Natural killer cell (primary cell): ENCODE data around the gene EIF5AL1. TPM values are rescaled to one million over a fixed set of nuclear protein-coding genes. Genes with fewer than 3 reads are reported as not detected.

Experiments used
- ATAC-seq, 3 donors: fragments of 150-1000 bp in 2 of 3; fragments of 200-7000 bp in 1 of 3; cut with Tn5 transposase; 1 replicate in 1 of 3; 2 replicates in 2 of 3; pipeline ENCODE4 v1.10.0; 2021; ENCODE audit warnings: mild to moderate bottlenecking in 2 of 3, moderate library complexity in 2 of 3
- DNase-seq, 2 donors: peaks; one replicate each; pipeline versions ENCODE4 v3.0.0 to v3.0.0-alpha.2; 2013 to 2021; ENCODE audit warnings: mixed read lengths in 1 of 2
- H3K27ac ChIP-seq: one replicate; pipeline ENCODE4 v1.5.1; 2013; ENCODE audit warnings: mild to moderate bottlenecking, low read length
- H3K27me3 ChIP-seq: one replicate; pipeline ENCODE4 v1.6.1; 2013; ENCODE audit warnings: low read length; ENCODE audit not compliant: control insufficient read depth, insufficient read depth
- H3K36me3 ChIP-seq: one replicate; pipeline ENCODE4 v1.6.1; 2013; ENCODE audit warnings: low read length; ENCODE audit not compliant: control insufficient read depth, insufficient read depth
- H3K4me1 ChIP-seq: one replicate; pipeline ENCODE4 v1.6.1; 2013; ENCODE audit warnings: low read length; ENCODE audit not compliant: control insufficient read depth, insufficient read depth
- H3K4me3 ChIP-seq: one replicate; pipeline ENCODE4 v1.5.1; 2013; ENCODE audit warnings: low read length
- H3K9me3 ChIP-seq: one replicate; pipeline ENCODE4 v1.6.1; 2013; ENCODE audit warnings: low read length; ENCODE audit not compliant: control insufficient read depth, insufficient read depth
- H3K27ac Mint-ChIP-seq, 2 donors: one replicate each; pipeline ENCODE4 v1.8.0; 2022; ENCODE audit warnings: mild to moderate bottlenecking in 2 of 2, mixed read lengths in 2 of 2, moderate library complexity in 1 of 2
- H3K27me3 Mint-ChIP-seq, 2 donors: one replicate each; pipeline ENCODE4 v1.8.0; 2022; ENCODE audit warnings: low read depth in 2 of 2, mixed read lengths in 2 of 2
- H3K36me3 Mint-ChIP-seq: one replicate; pipeline ENCODE4 v1.8.0; 2022; ENCODE audit warnings: mixed read lengths
- H3K4me1 Mint-ChIP-seq, 2 donors: one replicate each; pipeline ENCODE4 v1.8.0; 2022; ENCODE audit warnings: mixed read lengths in 2 of 2
- H3K4me3 Mint-ChIP-seq: one replicate; pipeline ENCODE4 v1.8.0; 2022; ENCODE audit warnings: mild to moderate bottlenecking, moderate library complexity, mixed read lengths
- H3K9me3 Mint-ChIP-seq, 2 donors: one replicate each; pipeline ENCODE4 v1.8.0; 2022; ENCODE audit warnings: mixed read lengths in 2 of 2
- CTCF ChIP-seq: fragments of 200-600 bp; IDR thresholded peaks from one replicate; pipeline ENCODE4 v1.8.0; 2022; ENCODE audit warnings: antibody characterized with exemption
- WGBS: methylation state at CpG from one replicate; pipeline ENCODE4 v1.1.7; 2013; ENCODE audit warnings: missing lambda C conversion rate; ENCODE audit not compliant: insufficient coverage; 5-methylcytosine and 5-hydroxymethylcytosine counted together
- intact Hi-C: fragments of 100-400 bp; cut with micrococcal nuclease; formaldehyde crosslinking; loops from one replicate; pipeline ENCODE4 v1.14.2; 2022
- total RNA-seq, 4 donors: library from RNA; stranded (reverse); fragments of 120-200 nt in 1 of 4; gene quantifications; one replicate each; pipeline versions ENCODE4 v1.2.3 to v1.2.4, GENCODE V29; 2013 to 2022

The EIF5AL1 gene
- total RNA-seq, 3 donors from 2014 or later (not counting 1 experiment from before 2014, with no cell fraction given) = 0.13 to 2.0 (median 0.14) TPM

DNA sequence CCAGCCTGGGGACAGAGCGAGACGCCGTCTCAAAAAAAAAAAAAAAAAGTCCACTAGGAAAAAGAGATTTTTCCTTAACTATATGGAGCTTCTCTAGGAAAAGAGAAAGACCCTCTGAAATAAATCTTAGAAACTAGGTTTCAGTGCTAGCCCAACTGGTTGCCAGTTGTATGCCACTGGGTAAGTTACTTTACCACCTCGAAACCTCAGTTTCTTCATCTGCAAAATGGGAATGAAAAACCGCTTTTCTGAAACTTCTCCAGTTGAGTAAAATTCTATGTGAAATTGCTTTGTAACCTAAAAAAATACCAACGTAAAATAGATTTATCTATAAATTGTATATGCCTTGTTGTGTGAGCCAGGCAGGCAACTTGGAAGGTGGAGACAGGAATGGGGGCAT is 16.5 kb upstream of the EIF5AL1 start:
- DNase-seq (no peak), ATAC-seq (no peak)
- Mint-ChIP-seq H3K27ac (no peak overlapping the region), H3K9me3 (no peaks in the 10 kb centered on the region), H3K4me3 (no peak overlapping the region), H3K4me1 (peaks cover 0 to 6% of the 10 kb centered on the region in 2 donors), H3K36me3 (no peaks in the 10 kb centered on the region), H3K27me3 (peaks cover 12 to 16% of the 10 kb centered on the region in 2 donors)
- Histone ChIP-seq H3K9me3 (no peaks in the 10 kb centered on the region), H3K4me1 (no peaks in the 10 kb centered on the region), H3K4me3 (no peak overlapping the region), H3K27me3 (no peaks in the 10 kb centered on the region), H3K36me3 (no peaks in the 10 kb centered on the region), H3K27ac (no peak overlapping the region)
- WGBS = 90% methylated on average over 6 of the region's 6 CpGs
- TF ChIP-seq CTCF = no peak
- intact Hi-C loops = no loop called here

DNA sequence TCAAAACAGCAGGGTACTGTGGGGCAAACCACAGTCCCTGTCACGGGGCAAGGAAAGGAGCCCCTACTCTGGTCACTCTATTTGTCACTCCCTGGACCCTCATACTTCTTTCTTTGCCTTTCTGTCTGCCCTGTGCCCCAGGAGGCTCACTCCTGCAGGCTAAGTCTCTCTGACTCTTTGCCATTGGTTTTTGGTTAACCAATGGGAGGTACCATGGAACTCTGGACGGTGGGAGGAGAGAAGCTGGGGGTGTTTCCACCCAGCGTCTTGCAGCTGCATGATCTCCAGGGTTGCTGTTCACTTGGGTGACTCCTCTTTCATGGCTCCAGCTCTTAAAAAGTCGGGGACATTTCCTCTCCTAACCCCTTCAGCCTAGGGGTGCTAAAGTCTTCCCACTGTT is 15.4 kb upstream of the EIF5AL1 start:
- Histone ChIP-seq H3K27me3 (no peaks in the 10 kb centered on the region), H3K9me3 (no peaks in the 10 kb centered on the region), H3K36me3 (no peaks in the 10 kb centered on the region), H3K27ac (no peak overlapping the region), H3K4me3 (no peak overlapping the region), H3K4me1 (no peaks in the 10 kb centered on the region)
- no peak for ATAC-seq
- H3K27ac Mint-ChIP-seq = no peak overlapping the region
- H3K4me1 Mint-ChIP-seq = peaks cover 0 to 6% of the 10 kb centered on the region in 2 donors
- no peaks in the 10 kb centered on the region for H3K36me3 Mint-ChIP-seq
- intact Hi-C loops = no loop called here
- 51% methylated on average over 4 of the region's 4 CpGs for WGBS
- no peak for TF ChIP-seq CTCF
- peaks cover 12 to 16% of the 10 kb centered on the region in 2 donors for H3K27me3 Mint-ChIP-seq
- H3K9me3 Mint-ChIP-seq = no peaks in the 10 kb centered on the region
- DNase-seq = no peak
- no peak overlapping the region for H3K4me3 Mint-ChIP-seq

- no peaks in the 10 kb centered on the region for H3K36me3 Mint-ChIP-seq
- peaks cover 16 to 19% of the 10 kb centered on the region in 2 donors for H3K27me3 Mint-ChIP-seq
- Histone ChIP-seq H3K27me3 (no peaks in the 10 kb centered on the region), H3K9me3 (no peaks in the 10 kb centered on the region), H3K36me3 (no peaks in the 10 kb centered on the region), H3K27ac (no peak overlapping the region), H3K4me1 (no peaks in the 10 kb centered on the region), H3K4me3 (no peak overlapping the region)
- intact Hi-C loops = no loop called here
- WGBS = 87% methylated on average over 6 of the region's 6 CpGs
- no peak for DNase-seq
- H3K4me3 Mint-ChIP-seq = no peak overlapping the region
- no peak for ATAC-seq
- H3K27ac Mint-ChIP-seq = no peak overlapping the region
- TF ChIP-seq CTCF = no peak
- H3K4me1 Mint-ChIP-seq = peaks cover 0 to 6% of the 10 kb centered on the region in 2 donors
- no peaks in the 10 kb centered on the region for H3K9me3 Mint-ChIP-seq
Observed at GRCh38 chr10:79498291-79498829, 14.0 kb upstream of the EIF5AL1 start.
